Stomach (tissue), 4 donors: Measurements from ENCODE around the gene MLLT10.

ENCODE experiments used
- POLR2A ChIP-seq, 4 donors: fragments of 450-650 bp; IDR thresholded peaks; one replicate each; pipeline ENCODE4 v1.6.1; 2016; ENCODE audit warnings: antibody characterized with exemption in 4 of 4, control low read depth in 2 of 4, mild to moderate bottlenecking in 1 of 4, moderate library complexity in 1 of 4
- TF ChIP-seq, protein P1 (sequence below), 7 experiments: fragments of 450-650 bp in 4 of 7; fragments of 200-600 bp in 3 of 7; sonication (generic) in 3 of 7; IDR thresholded peaks; one replicate each; pipeline ENCODE4 v1.5.1; 2016 to 2019; ENCODE audit warnings: antibody characterized with exemption in 7 of 7, control low read depth in 2 of 7, mild to moderate bottlenecking in 1 of 7

DNA sequence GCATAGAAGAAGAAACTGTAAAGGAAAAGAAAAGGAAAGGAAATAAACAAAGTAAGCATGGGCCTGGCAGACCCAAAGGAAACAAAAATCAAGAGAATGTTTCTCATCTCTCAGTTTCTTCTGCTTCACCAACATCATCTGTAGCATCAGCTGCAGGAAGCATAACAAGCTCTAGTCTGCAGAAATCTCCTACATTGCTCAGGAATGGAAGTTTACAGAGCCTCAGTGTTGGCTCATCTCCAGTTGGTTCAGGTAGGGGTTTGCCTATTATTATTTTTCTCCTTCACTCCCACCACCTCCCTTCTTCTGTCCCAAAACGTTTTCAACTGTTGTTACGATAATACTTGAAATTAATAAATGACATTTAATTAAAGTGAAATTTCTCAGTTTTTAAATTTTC lies 139.6 kb downstream of the MLLT10 start:
- TF ChIP-seq, protein P1, sequence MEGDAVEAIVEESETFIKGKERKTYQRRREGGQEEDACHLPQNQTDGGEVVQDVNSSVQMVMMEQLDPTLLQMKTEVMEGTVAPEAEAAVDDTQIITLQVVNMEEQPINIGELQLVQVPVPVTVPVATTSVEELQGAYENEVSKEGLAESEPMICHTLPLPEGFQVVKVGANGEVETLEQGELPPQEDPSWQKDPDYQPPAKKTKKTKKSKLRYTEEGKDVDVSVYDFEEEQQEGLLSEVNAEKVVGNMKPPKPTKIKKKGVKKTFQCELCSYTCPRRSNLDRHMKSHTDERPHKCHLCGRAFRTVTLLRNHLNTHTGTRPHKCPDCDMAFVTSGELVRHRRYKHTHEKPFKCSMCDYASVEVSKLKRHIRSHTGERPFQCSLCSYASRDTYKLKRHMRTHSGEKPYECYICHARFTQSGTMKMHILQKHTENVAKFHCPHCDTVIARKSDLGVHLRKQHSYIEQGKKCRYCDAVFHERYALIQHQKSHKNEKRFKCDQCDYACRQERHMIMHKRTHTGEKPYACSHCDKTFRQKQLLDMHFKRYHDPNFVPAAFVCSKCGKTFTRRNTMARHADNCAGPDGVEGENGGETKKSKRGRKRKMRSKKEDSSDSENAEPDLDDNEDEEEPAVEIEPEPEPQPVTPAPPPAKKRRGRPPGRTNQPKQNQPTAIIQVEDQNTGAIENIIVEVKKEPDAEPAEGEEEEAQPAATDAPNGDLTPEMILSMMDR (IDR thresholded peaks at IDR 0.05): no peak
- TF ChIP-seq POLR2A (IDR thresholded peaks at IDR 0.05): no peak
